Measurements from ENCODE around the gene COTL1.

COTL1 gene

GRCh38 chr16:84600343-84601229 is 17.3 kb downstream of the COTL1 start:
- Histone ChIP-seq H2AK5ac (ENCODE audit: low read length) (no peak overlapping the region), H3K9ac (ENCODE audit: low read length) (peak overlapping the region; percentile 30), H3K36me3 (ENCODE audit: control insufficient read depth, insufficient read depth, low read length) (no peaks in the 10 kb centered on the region), H2BK5ac (ENCODE audit: low read length) (no peak overlapping the region), H2BK15ac (replicated peaks; ENCODE audit: low read depth) (no peak overlapping the region), H4K8ac (ENCODE audit: low read depth, low read length) (no peak overlapping the region), H3K4me1 (ENCODE audit: control insufficient read depth, low read depth, low read length) (peaks cover 8% of the 10 kb centered on the region), H3K18ac (ENCODE audit: low read length) (no peak overlapping the region), H3K23ac (ENCODE audit: low read length) (no peak overlapping the region), H3K56ac (ENCODE audit: low read length) (no peak overlapping the region), H3K4ac (ENCODE audit: low read depth, low read length) (no peak overlapping the region), H2BK120ac (ENCODE audit: low read depth, low read length) (no peak overlapping the region), H3K79me2 (ENCODE audit: control insufficient read depth, insufficient read depth, low read length) (no peaks in the 10 kb centered on the region), H3K4me3 (ENCODE audit: low read length) (no peak overlapping the region), H3K4me2 (ENCODE audit: low read length) (no peak overlapping the region), H4K5ac (ENCODE audit: low read length) (no peak overlapping the region), H3K79me1 (ENCODE audit: low read length) (peaks cover 9% of the 10 kb centered on the region), H3K27ac (ENCODE audit: low read depth, low read length) (peak overlapping the region; percentile 46), H3K27me3 (ENCODE audit: insufficient read depth, low read length, poor library complexity) (no peaks in the 10 kb centered on the region)
- DNase-seq = no peak
- WGBS (ENCODE audit: extremely low coverage, insufficient coverage, low lambda C conversion rate) = no CpG with 5 or more reads among the region's 25 CpGs

GRCh38 chr16:84599521-84600202 is 18.2 kb downstream of the COTL1 start:
- H3K56ac ChIP-seq (ENCODE audit: low read length) = peak overlapping the region; percentile 78
- peak; percentile 95 for DNase-seq
- H3K4me3 ChIP-seq (ENCODE audit: low read length) = no peak overlapping the region
- H3K23ac ChIP-seq (ENCODE audit: low read length) = no peak overlapping the region
- peak overlapping the region; percentile 33 for H2BK5ac ChIP-seq (ENCODE audit: low read length)
- H4K8ac ChIP-seq (ENCODE audit: low read depth, low read length) = no peak overlapping the region
- no peaks in the 10 kb centered on the region for H3K79me2 ChIP-seq (ENCODE audit: control insufficient read depth, insufficient read depth, low read length)
- H3K27ac ChIP-seq (ENCODE audit: low read depth, low read length) = peak overlapping the region; percentile 88
- no peaks in the 10 kb centered on the region for H3K27me3 ChIP-seq (ENCODE audit: insufficient read depth, low read length, poor library complexity)
- peaks cover 9% of the 10 kb centered on the region for H3K79me1 ChIP-seq (ENCODE audit: low read length)
- H3K36me3 ChIP-seq (ENCODE audit: control insufficient read depth, insufficient read depth, low read length) = no peaks in the 10 kb centered on the region
- peak overlapping the region; percentile 22 for H3K4me2 ChIP-seq (ENCODE audit: low read length)
- peak overlapping the region; percentile 36 for H3K9ac ChIP-seq (ENCODE audit: low read length)
- no peak overlapping the region for H2BK120ac ChIP-seq (ENCODE audit: low read depth, low read length)
- H4K5ac ChIP-seq (ENCODE audit: low read length) = no peak overlapping the region
- H3K4ac ChIP-seq (ENCODE audit: low read depth, low read length) = no peak overlapping the region
- no peak overlapping the region for H3K18ac ChIP-seq (ENCODE audit: low read length)
- peaks cover 8% of the 10 kb centered on the region for H3K4me1 ChIP-seq (ENCODE audit: control insufficient read depth, low read depth, low read length)
- H2BK15ac ChIP-seq (replicated peaks; ENCODE audit: low read depth) = no peak overlapping the region
- no CpG with 5 or more reads among the region's 12 CpGs for WGBS (ENCODE audit: extremely low coverage, insufficient coverage, low lambda C conversion rate)
- no peak overlapping the region for H2AK5ac ChIP-seq (ENCODE audit: low read length)

- Histone ChIP-seq H3K4me1 (ENCODE audit: control insufficient read depth, low read depth, low read length) (peaks cover 8% of the 10 kb centered on the region), H3K36me3 (ENCODE audit: control insufficient read depth, insufficient read depth, low read length) (no peaks in the 10 kb centered on the region), H3K27ac (ENCODE audit: low read depth, low read length) (no peak overlapping the region), H2BK120ac (ENCODE audit: low read depth, low read length) (no peak overlapping the region), H3K56ac (ENCODE audit: low read length) (no peak overlapping the region), H2BK15ac (replicated peaks; ENCODE audit: low read depth) (no peak overlapping the region), H3K4me2 (ENCODE audit: low read length) (no peak overlapping the region), H4K5ac (ENCODE audit: low read length) (no peak overlapping the region), H4K8ac (ENCODE audit: low read depth, low read length) (no peak overlapping the region), H3K18ac (ENCODE audit: low read length) (no peak overlapping the region), H3K79me1 (ENCODE audit: low read length) (peaks cover 14% of the 10 kb centered on the region), H3K27me3 (ENCODE audit: insufficient read depth, low read length, poor library complexity) (no peaks in the 10 kb centered on the region), H2AK5ac (ENCODE audit: low read length) (no peak overlapping the region), H3K4me3 (ENCODE audit: low read length) (no peak overlapping the region), H3K23ac (ENCODE audit: low read length) (no peak overlapping the region), H3K79me2 (ENCODE audit: control insufficient read depth, insufficient read depth, low read length) (no peaks in the 10 kb centered on the region), H2BK5ac (ENCODE audit: low read length) (no peak overlapping the region), H3K9ac (ENCODE audit: low read length) (no peak overlapping the region), H3K4ac (ENCODE audit: low read depth, low read length) (no peak overlapping the region)
- no CpG with 5 or more reads among the region's 6 CpGs for WGBS (ENCODE audit: extremely low coverage, insufficient coverage, low lambda C conversion rate)
- no peak for DNase-seq
Measured at GRCh38 chr16:84598360-84598759, 19.5 kb downstream of the COTL1 start.

GRCh38 chr16:84597931-84598351 is 19.9 kb downstream of the COTL1 start:
- H3K27ac ChIP-seq (ENCODE audit: low read depth, low read length) = no peak overlapping the region
- no CpG with 5 or more reads among the region's 8 CpGs for WGBS (ENCODE audit: extremely low coverage, insufficient coverage, low lambda C conversion rate)
- no peak overlapping the region for H3K4me2 ChIP-seq (ENCODE audit: low read length)

GRCh38 chr16:84597528-84597896 is 20.4 kb downstream of the COTL1 start:
- Histone ChIP-seq H3K4me1 (ENCODE audit: control insufficient read depth, low read depth, low read length) (peaks cover 8% of the 10 kb centered on the region), H3K36me3 (ENCODE audit: control insufficient read depth, insufficient read depth, low read length) (no peaks in the 10 kb centered on the region), H3K27me3 (ENCODE audit: insufficient read depth, low read length, poor library complexity) (no peaks in the 10 kb centered on the region), H3K56ac (ENCODE audit: low read length) (no peak overlapping the region), H4K8ac (ENCODE audit: low read depth, low read length) (no peak overlapping the region), H4K5ac (ENCODE audit: low read length) (no peak overlapping the region), H3K4me2 (ENCODE audit: low read length) (no peak overlapping the region), H2BK5ac (ENCODE audit: low read length) (no peak overlapping the region), H3K4me3 (ENCODE audit: low read length) (no peak overlapping the region), H3K9ac (ENCODE audit: low read length) (no peak overlapping the region), H3K18ac (ENCODE audit: low read length) (no peak overlapping the region), H2BK120ac (ENCODE audit: low read depth, low read length) (no peak overlapping the region), H3K27ac (ENCODE audit: low read depth, low read length) (no peak overlapping the region), H3K79me1 (ENCODE audit: low read length) (peaks cover 17% of the 10 kb centered on the region), H3K79me2 (ENCODE audit: control insufficient read depth, insufficient read depth, low read length) (no peaks in the 10 kb centered on the region), H3K4ac (ENCODE audit: low read depth, low read length) (no peak overlapping the region), H3K23ac (ENCODE audit: low read length) (no peak overlapping the region), H2BK15ac (replicated peaks; ENCODE audit: low read depth) (no peak overlapping the region), H2AK5ac (ENCODE audit: low read length) (no peak overlapping the region)
- no CpG with 5 or more reads among the region's 6 CpGs for WGBS (ENCODE audit: extremely low coverage, insufficient coverage, low lambda C conversion rate)
- DNase-seq = no peak

More at GRCh38 chr16:84597931-84598351, 19.9 kb downstream of the COTL1 start:
- no peaks in the 10 kb centered on the region for H3K79me2 ChIP-seq (ENCODE audit: control insufficient read depth, insufficient read depth, low read length)
- H3K9ac ChIP-seq (ENCODE audit: low read length) = no peak overlapping the region
- no peak overlapping the region for H4K5ac ChIP-seq (ENCODE audit: low read length)
- H3K56ac ChIP-seq (ENCODE audit: low read length) = no peak overlapping the region
- no peak for DNase-seq
- no peak overlapping the region for H2BK15ac ChIP-seq (replicated peaks; ENCODE audit: low read depth)
- no peak overlapping the region for H3K4ac ChIP-seq (ENCODE audit: low read depth, low read length)
- no peak overlapping the region for H3K4me3 ChIP-seq (ENCODE audit: low read length)
- H3K23ac ChIP-seq (ENCODE audit: low read length) = no peak overlapping the region
- peaks cover 8% of the 10 kb centered on the region for H3K4me1 ChIP-seq (ENCODE audit: control insufficient read depth, low read depth, low read length)
- H3K36me3 ChIP-seq (ENCODE audit: control insufficient read depth, insufficient read depth, low read length) = no peaks in the 10 kb centered on the region
- H2AK5ac ChIP-seq (ENCODE audit: low read length) = no peak overlapping the region
- H3K79me1 ChIP-seq (ENCODE audit: low read length) = peaks cover 17% of the 10 kb centered on the region
- no peak overlapping the region for H2BK5ac ChIP-seq (ENCODE audit: low read length)
- H3K27me3 ChIP-seq (ENCODE audit: insufficient read depth, low read length, poor library complexity) = no peaks in the 10 kb centered on the region
- H2BK120ac ChIP-seq (ENCODE audit: low read depth, low read length) = no peak overlapping the region
- H4K8ac ChIP-seq (ENCODE audit: low read depth, low read length) = no peak overlapping the region
- no peak overlapping the region for H3K18ac ChIP-seq (ENCODE audit: low read length)
